Naive thymus-derived CD4-positive, alpha-beta T cell (primary cell): Measurements from ENCODE around the gene GPC4. TPM values are rescaled to one million over a fixed set of nuclear protein-coding genes. Genes with fewer than 3 reads are reported as not detected.

Source experiments
- ATAC-seq: fragments of 150-1000 bp; cut with Tn5 transposase; 2 replicates; pipeline ENCODE4 v1.10.0; 2021; ENCODE audit warnings: mild to moderate bottlenecking, moderate library complexity
- CTCF ChIA-PET: fragments of 350-600 bp; sonication (Branson Sonifier 250); formaldehyde crosslinking; loops from one replicate; lab custom pipeline; 2021; ENCODE audit warnings: antibody characterized with exemption; lab: Charles Lee
- POLR2A ChIA-PET: fragments of 350-600 bp; sonication (Branson Sonifier 250); formaldehyde crosslinking; loops from one replicate; lab custom pipeline; 2021; ENCODE audit warnings: antibody characterized with exemption, inconsistent platforms; lab: Charles Lee
- DNase-seq, 9 donors: peaks; one replicate each; pipeline versions ENCODE4 v3.0.0 to v3.0.0-alpha.2; 2020 to 2022; ENCODE audit warnings: mixed read lengths in 1 of 9
- H3K27ac ChIP-seq: one replicate; pipeline ENCODE4 v1.7.0; 2013; ENCODE audit warnings: mild to moderate bottlenecking, low read depth, low read length, moderate library complexity
- H3K27me3 ChIP-seq, 2 donors: one replicate each; pipeline ENCODE4 v1.7.0; 2013; ENCODE audit warnings: low read length in 2 of 2, mild to moderate bottlenecking in 2 of 2, moderate library complexity in 2 of 2; ENCODE audit not compliant: control insufficient read depth in 2 of 2, insufficient read depth in 2 of 2
- H3K36me3 ChIP-seq, 3 experiments: 1 replicate in 2 of 3; 2 replicates in 1 of 3; pipeline ENCODE4 v1.7.0; 2013; ENCODE audit warnings: low read length in 3 of 3, mild to moderate bottlenecking in 3 of 3, moderate library complexity in 1 of 3; ENCODE audit not compliant: insufficient read depth in 3 of 3, control insufficient read depth in 2 of 3
- H3K4me1 ChIP-seq, 2 donors: one replicate each; pipeline ENCODE4 v1.7.0; 2013; ENCODE audit warnings: low read length in 2 of 2, mild to moderate bottlenecking in 2 of 2, moderate library complexity in 1 of 2; ENCODE audit not compliant: control insufficient read depth in 2 of 2, insufficient read depth in 2 of 2
- H3K4me3 ChIP-seq: 2 replicates; pipeline ENCODE4 v1.7.0; 2013; ENCODE audit warnings: mild to moderate bottlenecking, low read length
- H3K9me3 ChIP-seq, 3 experiments: 1 replicate in 2 of 3; 2 replicates in 1 of 3; pipeline ENCODE4 v1.7.0; 2013; ENCODE audit warnings: low read length in 3 of 3; ENCODE audit not compliant: control insufficient read depth in 2 of 3
- H3K27ac Mint-ChIP-seq, 9 donors: one replicate each; pipeline ENCODE4 v1.8.0; 2020 to 2022; ENCODE audit warnings: mixed read lengths in 9 of 9, mild to moderate bottlenecking in 8 of 9, moderate library complexity in 5 of 9, inconsistent platforms in 2 of 9
- H3K27me3 Mint-ChIP-seq, 5 donors: one replicate each; pipeline ENCODE4 v1.8.0; 2021 to 2022; ENCODE audit warnings: mixed read lengths in 5 of 5, mild to moderate bottlenecking in 1 of 5
- H3K36me3 Mint-ChIP-seq, 5 donors: one replicate each; pipeline ENCODE4 v1.8.0; 2020 to 2022; ENCODE audit warnings: mixed read lengths in 5 of 5, mild to moderate bottlenecking in 3 of 5, inconsistent platforms in 1 of 5
- H3K4me1 Mint-ChIP-seq, 7 donors: one replicate each; pipeline ENCODE4 v1.8.0; 2020 to 2022; ENCODE audit warnings: mixed read lengths in 7 of 7, mild to moderate bottlenecking in 3 of 7, inconsistent platforms in 1 of 7
- H3K4me3 Mint-ChIP-seq, 10 donors: one replicate each; pipeline ENCODE4 v1.8.0; 2020 to 2022; ENCODE audit warnings: mild to moderate bottlenecking in 10 of 10, mixed read lengths in 10 of 10, moderate library complexity in 6 of 10, inconsistent platforms in 2 of 10
- H3K9me3 Mint-ChIP-seq, 11 donors: one replicate each; pipeline ENCODE4 v1.8.0; 2020 to 2022; ENCODE audit warnings: mixed read lengths in 11 of 11, mild to moderate bottlenecking in 4 of 11, inconsistent platforms in 1 of 11, moderate library complexity in 1 of 11
- intact Hi-C, 2 donors: fragments of 100-400 bp; cut with micrococcal nuclease; formaldehyde crosslinking; loops; one replicate each; pipeline ENCODE4 v1.15.1; 2023
- polyA plus RNA-seq, 2 donors: library from polyadenylated mRNA; unstranded; fragments of 300-500 nt; fragmentation: Illumina TruSeq; gene quantifications; one replicate each; pipeline ENCODE4 v1.2.3, GENCODE V29; 2021
- total RNA-seq, 6 experiments: library from RNA in 5 of 6; stranded (reverse) in 5 of 6; gene quantifications; 1 replicate in 5 of 6; 2 replicates in 1 of 6; pipeline ENCODE4 v1.2.3 and lab custom pipeline; 2021 to 2026

Gene GPC4
- total and polyA plus RNA-seq, 7 experiments from 2014 or later, result 0.20 TPM; not detected in 6

GRCh38 chrX:133337250-133337649 is 78.0 kb downstream of the GPC4 start:
- Mint-ChIP-seq H3K27ac (no peak overlapping the region), H3K4me1 (no peaks in the 10 kb centered on the region), H3K4me3 (no peak overlapping the region), H3K36me3 (no peaks in the 10 kb centered on the region), H3K9me3 (no peaks in the 10 kb centered on the region), H3K27me3 (no peaks in the 10 kb centered on the region)
- DNase-seq, result no peak
- Histone ChIP-seq H3K27ac (no peak overlapping the region), H3K9me3 (no peaks in the 10 kb centered on the region), H3K4me1 (no peaks in the 10 kb centered on the region), H3K27me3 (no peaks in the 10 kb centered on the region), H3K4me3 (no peak overlapping the region), H3K36me3 (no peaks in the 10 kb centered on the region)
- ChIA-PET POLR2A (no interaction called here), CTCF (interaction anchor here (0.6 kb wide), 1 partner anchor 1511 kb away, joined by 3 read pairs; no protein-coding TSS in a partner anchor)
- no peak for ATAC-seq
- intact Hi-C loops, result loop anchor here in 1 of 2 donors (10.0 kb wide), 1 partner anchor 438 kb away; no protein-coding TSS in a partner anchor

GRCh38 chrX:133335027-133335426 is 80.3 kb downstream of the GPC4 start:
- H3K27me3 ChIP-seq, result no peaks in the 10 kb centered on the region
- POLR2A ChIA-PET, result interaction anchor here (0.7 kb wide), 1 partner anchor 20 kb away, joined by 3 read pairs; no protein-coding TSS in a partner anchor
- no peaks in the 10 kb centered on the region for H3K36me3 ChIP-seq
- intact Hi-C loops, result loop anchor here in 1 of 2 donors (10.0 kb wide), 1 partner anchor 440 kb away; no protein-coding TSS in a partner anchor
- DNase-seq (peak in 3 of 9 donors; percentile 1 to 8 (median 5)), ATAC-seq (no peak)
- Mint-ChIP-seq H3K36me3 (no peaks in the 10 kb centered on the region), H3K27ac (peak overlapping the region in 1 of 9 donors; percentile 10), H3K9me3 (no peaks in the 10 kb centered on the region), H3K27me3 (no peaks in the 10 kb centered on the region), H3K4me1 (no peaks in the 10 kb centered on the region), H3K4me3 (no peak overlapping the region)
- H3K4me1 ChIP-seq, result no peaks in the 10 kb centered on the region
- no peak overlapping the region for H3K27ac ChIP-seq
- no peaks in the 10 kb centered on the region for H3K9me3 ChIP-seq
- H3K4me3 ChIP-seq, result no peak overlapping the region
- CTCF ChIA-PET, result no interaction called here

DNA sequence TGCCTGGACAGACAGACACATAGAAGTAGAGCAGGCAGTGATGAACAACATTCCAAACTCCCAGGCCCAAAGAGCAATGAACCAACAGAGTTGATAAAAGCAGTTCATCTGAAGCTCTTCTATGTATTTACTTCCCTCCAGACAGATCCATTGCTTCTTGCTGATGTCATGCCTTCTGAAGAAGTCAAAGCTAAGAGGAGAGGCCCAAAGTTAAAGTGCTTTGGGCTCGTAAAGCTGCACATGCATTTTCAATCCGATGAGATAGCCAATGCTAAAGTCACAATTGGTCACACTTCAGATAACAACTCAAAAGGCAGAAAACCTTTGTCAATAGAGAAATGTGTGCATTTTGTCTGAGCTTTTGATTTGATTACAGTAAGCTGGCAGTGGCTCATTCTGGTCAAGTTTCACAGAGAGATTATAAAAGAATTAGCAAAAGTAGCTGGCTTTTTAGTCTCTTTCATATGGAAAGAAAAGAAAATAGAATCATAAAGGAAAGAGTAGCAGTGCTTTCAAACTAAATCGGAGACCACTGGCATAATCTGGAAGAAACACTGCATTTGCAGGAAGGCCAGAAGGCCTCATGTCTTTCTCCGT is 82.0 kb downstream of the GPC4 start:
- Histone ChIP-seq H3K9me3 (no peaks in the 10 kb centered on the region), H3K27ac (no peak overlapping the region), H3K4me3 (no peak overlapping the region), H3K4me1 (no peaks in the 10 kb centered on the region), H3K27me3 (no peaks in the 10 kb centered on the region), H3K36me3 (no peaks in the 10 kb centered on the region)
- H3K36me3 Mint-ChIP-seq, result no peaks in the 10 kb centered on the region
- no peaks in the 10 kb centered on the region for H3K4me1 Mint-ChIP-seq
- H3K27ac Mint-ChIP-seq, result no peak overlapping the region
- DNase-seq, result no peak
- intact Hi-C loops, result loop anchor here in 1 of 2 donors (10.0 kb wide), 1 partner anchor 442 kb away; no protein-coding TSS in a partner anchor
- no peaks in the 10 kb centered on the region for H3K9me3 Mint-ChIP-seq
- CTCF ChIA-PET, result no interaction called here
- POLR2A ChIA-PET, result no interaction called here
- H3K4me3 Mint-ChIP-seq, result no peak overlapping the region
- ATAC-seq, result no peak
- H3K27me3 Mint-ChIP-seq, result peaks cover 0 to 2% (median 0%) of the 10 kb centered on the region in 5 donors

GRCh38 chrX:133332737-133333136 is 82.6 kb downstream of the GPC4 start:
- ChIA-PET CTCF (no interaction called here), POLR2A (no interaction called here)
- Histone ChIP-seq H3K27ac (no peak overlapping the region), H3K4me3 (no peak overlapping the region), H3K27me3 (no peaks in the 10 kb centered on the region), H3K4me1 (no peaks in the 10 kb centered on the region), H3K9me3 (no peaks in the 10 kb centered on the region), H3K36me3 (no peaks in the 10 kb centered on the region)
- Mint-ChIP-seq H3K27ac (no peak overlapping the region), H3K4me1 (no peaks in the 10 kb centered on the region), H3K4me3 (no peak overlapping the region), H3K36me3 (no peaks in the 10 kb centered on the region), H3K27me3 (peaks cover 0 to 2% (median 0%) of the 10 kb centered on the region in 5 donors), H3K9me3 (no peaks in the 10 kb centered on the region)
- no peak for ATAC-seq
- intact Hi-C loops, result loop anchor here in 1 of 2 donors (10.0 kb wide), 1 partner anchor 442 kb away; no protein-coding TSS in a partner anchor
- DNase-seq, result no peak

DNA sequence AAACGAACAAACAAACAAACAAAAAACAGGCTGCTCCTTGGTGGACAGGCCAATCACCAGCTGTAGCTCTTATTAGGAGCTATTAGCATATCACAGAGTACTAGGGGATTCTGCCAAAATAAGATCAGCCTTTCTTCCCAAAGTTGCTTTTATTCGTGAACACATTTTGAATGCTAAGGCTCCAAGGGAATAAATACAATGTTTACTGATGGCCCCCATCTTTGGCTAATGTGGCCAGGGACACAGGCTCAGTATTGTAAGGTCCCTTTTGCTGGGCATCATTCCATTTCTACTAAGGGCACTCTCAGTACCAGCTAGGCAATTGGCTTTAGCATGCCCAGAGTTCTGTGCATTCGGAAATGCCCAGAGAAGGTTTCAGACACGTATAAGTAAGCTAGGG is 84.3 kb downstream of the GPC4 start:
- H3K4me1 ChIP-seq, result no peaks in the 10 kb centered on the region

GRCh38 chrX:133325422-133325821 is 89.9 kb downstream of the GPC4 start:
- ATAC-seq, result no peak
- no peak for DNase-seq
- ChIA-PET POLR2A (no interaction called here), CTCF (no interaction called here)
- no peaks in the 10 kb centered on the region for H3K36me3 ChIP-seq
- Mint-ChIP-seq H3K36me3 (no peaks in the 10 kb centered on the region), H3K27me3 (peaks cover 0 to 2% (median 0%) of the 10 kb centered on the region in 5 donors), H3K4me3 (no peak overlapping the region), H3K27ac (no peak overlapping the region), H3K9me3 (no peaks in the 10 kb centered on the region), H3K4me1 (peaks cover 0 to 7% (median 0%) of the 10 kb centered on the region in 7 donors)
- no peak overlapping the region for H3K27ac ChIP-seq
- no peaks in the 10 kb centered on the region for H3K9me3 ChIP-seq
- no peaks in the 10 kb centered on the region for H3K4me1 ChIP-seq
- H3K27me3 ChIP-seq, result no peaks in the 10 kb centered on the region
- H3K4me3 ChIP-seq, result no peak overlapping the region
- intact Hi-C loops, result no loop called here

More for the DNA sequence above, 84.3 kb downstream of the GPC4 start:
- POLR2A ChIA-PET, result no interaction called here
- no peaks in the 10 kb centered on the region for H3K36me3 Mint-ChIP-seq
- H3K9me3 Mint-ChIP-seq, result no peaks in the 10 kb centered on the region
- intact Hi-C loops, result loop anchor here in 1 of 2 donors (10.0 kb wide), 1 partner anchor 444 kb away; no protein-coding TSS in a partner anchor
- CTCF ChIA-PET, result no interaction called here
- no peak for DNase-seq
- H3K4me1 Mint-ChIP-seq, result no peaks in the 10 kb centered on the region
- H3K27me3 Mint-ChIP-seq, result peaks cover 0 to 2% (median 0%) of the 10 kb centered on the region in 5 donors
- H3K27ac Mint-ChIP-seq, result no peak overlapping the region
- no peak for ATAC-seq
- Histone ChIP-seq H3K4me3 (no peak overlapping the region), H3K9me3 (no peaks in the 10 kb centered on the region), H3K36me3 (no peaks in the 10 kb centered on the region), H3K27ac (no peak overlapping the region), H3K27me3 (no peaks in the 10 kb centered on the region)
- no peak overlapping the region for H3K4me3 Mint-ChIP-seq

GRCh38 chrX:133323431-133323830 is 91.9 kb downstream of the GPC4 start:
- Histone ChIP-seq H3K4me1 (no peaks in the 10 kb centered on the region), H3K27ac (no peak overlapping the region), H3K36me3 (no peaks in the 10 kb centered on the region), H3K27me3 (no peaks in the 10 kb centered on the region), H3K9me3 (no peaks in the 10 kb centered on the region), H3K4me3 (no peak overlapping the region)
- DNase-seq, result no peak
- ChIA-PET POLR2A (no interaction called here), CTCF (no interaction called here)
- no peak overlapping the region for H3K27ac Mint-ChIP-seq
- peak overlapping the region in 1 of 10 donors; percentile 17 for H3K4me3 Mint-ChIP-seq
- peaks cover 0 to 7% (median 0%) of the 10 kb centered on the region in 7 donors for H3K4me1 Mint-ChIP-seq
- no peaks in the 10 kb centered on the region for H3K9me3 Mint-ChIP-seq
- no peaks in the 10 kb centered on the region for H3K36me3 Mint-ChIP-seq
- H3K27me3 Mint-ChIP-seq, result peaks cover 0 to 1% (median 0%) of the 10 kb centered on the region in 5 donors
- no peak for ATAC-seq
- intact Hi-C loops, result no loop called here
